K562 (cell line): ENCODE measurements around the gene SLC25A45. TPM values are rescaled to one million over a fixed set of nuclear protein-coding genes. Genes with fewer than 3 reads are reported as not detected.
A peak's percentile ranks its signal among the peaks of the same experiment; 100 is the strongest.

Source experiments
- AFF4 ChIP-seq: sonication (generic); formaldehyde crosslinking; IDR thresholded peaks from 2 replicates; pipeline ENCODE4 v1.8.0; 2023; ENCODE audit warnings: mild to moderate bottlenecking, missing genetic modification reagents
- ATF4 ChIP-seq: fragments of 450-650 bp; formaldehyde crosslinking; IDR thresholded peaks from 2 replicates; pipeline ENCODE4 v1.4.0; 2022; ENCODE audit warnings: mild to moderate bottlenecking, moderate library complexity
- CBX1 ChIP-seq: sonication (generic); IDR thresholded peaks from 2 replicates; pipeline ENCODE4 v1.6.1; 2016; ENCODE audit warnings: antibody characterized with exemption, low read depth, mild to moderate bottlenecking
- CREB3L1 ChIP-seq: fragments of 450-650 bp; IDR thresholded peaks from 2 replicates; pipeline ENCODE4 v1.6.1; 2014; ENCODE audit warnings: low read depth, mild to moderate bottlenecking, moderate library complexity, borderline replicate concordance
- NCOA2 ChIP-seq, 2 experiments: fragments of 450-650 bp; IDR thresholded peaks; 2 replicates each; pipeline ENCODE4 v1.6.1; 2018; ENCODE audit warnings: mild to moderate bottlenecking in 2 of 2, moderate library complexity in 1 of 2; ENCODE audit not compliant: partially characterized antibody in 2 of 2
- NFE2L1 ChIP-seq: fragments of 450-650 bp; IDR thresholded peaks from 2 replicates; pipeline ENCODE4 v1.6.1; 2016; ENCODE audit warnings: missing genetic modification characterization, low read depth, mild to moderate bottlenecking, missing compliant biosample characterization, moderate library complexity, borderline replicate concordance
- RB1 ChIP-seq: fragments of 450-650 bp; IDR thresholded peaks from 2 replicates; pipeline ENCODE4 v1.6.1; 2017; ENCODE audit warnings: low read depth, mild to moderate bottlenecking
- RERE ChIP-seq: sonication (generic); formaldehyde crosslinking; IDR thresholded peaks from 2 replicates; pipeline ENCODE4 v1.8.0; 2023; ENCODE audit warnings: missing genetic modification reagents, mild to moderate bottlenecking, borderline replicate concordance
- SMAD2 ChIP-seq: fragments of 150-350 bp; IDR thresholded peaks from 2 replicates; pipeline ENCODE4 v1.6.1; 2014; ENCODE audit warnings: low read depth, mild to moderate bottlenecking, low read length
- SMARCE1 ChIP-seq: fragments of 450-650 bp; IDR thresholded peaks from 2 replicates; pipeline ENCODE4 v1.7.1; 2016; ENCODE audit warnings: mild to moderate bottlenecking
- SRSF1 ChIP-seq: fragments of 200-400 bp; formaldehyde crosslinking; IDR thresholded peaks from 2 replicates; pipeline ENCODE4 v1.6.1; 2017; ENCODE audit warnings: mild to moderate bottlenecking, low read depth, low read length, moderate library complexity
- TAL1 ChIP-seq: fragments of 450-650 bp; IDR thresholded peaks from 2 replicates; pipeline ENCODE4 v1.6.1; 2016; ENCODE audit warnings: mild to moderate bottlenecking
- ZNF146 ChIP-seq: IDR thresholded peaks from one replicate; pipeline ENCODE4 v1.6.1; 2018; ENCODE audit warnings: missing compliant biosample characterization; ENCODE audit not compliant: unreplicated experiment
- polyA plus RNA-seq, 8 experiments: library from polyadenylated mRNA; depleted of rRNA in 4 of 8; stranded (reverse) in 5 of 8; unstranded in 3 of 8; fragments of >200 nt; fragmentation: Nextera tagmentation in 2 of 8; fragmentation: Illumina TruSeq in 1 of 8; extraction: Ambion mirVana in 2 of 8; extraction: Trizol in 1 of 8; gene quantifications; 2 replicates each; pipeline versions ENCODE4 v1.2.1 to v1.2.3, GENCODE V29; 2011 to 2014; ENCODE audit warnings: inconsistent platforms in 1 of 8, missing spikeins in 1 of 8
- total RNA-seq, 7 experiments: library from RNA; depleted of rRNA in 6 of 7; stranded (reverse); fragments of >200 nt in 6 of 7; fragmentation: Illumina TruSeq in 2 of 7; extraction: Trizol in 2 of 7; gene quantifications; 2 replicates each; pipeline versions ENCODE4 v1.2.1 to v1.2.3, GENCODE V29; 2011 to 2021; ENCODE audit warnings: low replicate concordance in 1 of 7

The SLC25A45 gene
- total and polyA plus RNA-seq, 9 of the 15 experiments (the other 6 are each of a cell fraction or from before 2014, with no cell fraction given): 0.15 to 2.3 (median 0.68) TPM

- TF ChIP-seq ATF4 (CRISPR knock-in tag) (no peak), CREB3L1 (no peak), SMARCE1 (no peak), RERE (no peak), AFF4 (CRISPR knock-in tag) (no peak), TAL1 (peak; percentile 37; the same call in 1 of the 2 replicates), NFE2L1 (tag) (no peak), NCOA2 (IDR thresholded peaks at IDR 0.05; ENCODE audit: partially characterized antibody in 2 of 2) (no peak), SMAD2 (no peak), RB1 (0 out of 2 replicates have a peak, but pooled peaks have one; percentile 20), CBX1 (no peak), ZNF146 (CRISPR knock-in tag) (no peak), SRSF1 (no peak)
These were observed 772 bp downstream of the SLC25A45 start (continued) for GRCh38 chr11:65381716-65382032.
